ENCODE results near the gene HES4. TPM values are rescaled to one million over a fixed set of nuclear protein-coding genes. Genes with fewer than 3 reads are reported as not detected.
A peak's percentile ranks its signal among the peaks of the same experiment; 100 is the strongest.

HES4 gene
- total and polyA plus RNA-seq, 2 of the 13 experiments (the other 11 are each of a cell fraction or from before 2014, with no cell fraction given): 8.8 to 10.6 TPM

GRCh38 chr1:1037366-1038327 is 37.8 kb upstream of the HES4 start (continued):
- TF ChIP-seq HNRNPL (IDR thresholded peaks at IDR 0.05; ENCODE audit: low read depth, low read length) (0 out of 2 replicates have a peak, but pooled peaks have one; percentile 41), ZBTB2 (CRISPR knock-in tag; IDR thresholded peaks at IDR 0.05; ENCODE audit: low read depth) (no peak), ZNF451 (CRISPR knock-in tag; IDR thresholded peaks at IDR 0.05) (no peak), SUZ12 (IDR thresholded peaks at IDR 0.05; ENCODE audit: low read depth, low read length) (no peak)

- intact Hi-C loops (cut with micrococcal nuclease; ENCODE audit: unreplicated experiment): no loop called here
- peaks cover 11% of the 10 kb centered on the region for H3K79me2 ChIP-seq (ENCODE audit: insufficient read depth, low read length)
- no peak for ATAC-seq
- in situ Hi-C loops (cut with HindIII; ENCODE audit: extremely low pct_ligation_motif_present, low pct_unique_long_range_greater_than_20kb): no loop called here
- FAIRE-seq: no peak
- ChIA-PET CTCF (ENCODE audit: low intra/inter-chr PET ratio, low total read pairs) (no interaction called here), POLR2A (no interaction called here)
- peaks cover 45% of the 10 kb centered on the region for H3K4me1 ChIP-seq (ENCODE audit: insufficient read depth, low read length)
- no peak for DNase-seq (ENCODE audit: low spot score)
- TF ChIP-seq NR2F1 (CRISPR knock-in tag; IDR thresholded peaks at IDR 0.05) (no peak), ZKSCAN1 (IDR thresholded peaks at IDR 0.05; ENCODE audit: low read length) (no peak), SP4 (CRISPR knock-in tag; IDR thresholded peaks at IDR 0.05) (no peak), ZNF232 (CRISPR knock-in tag; IDR thresholded peaks at IDR 0.05; ENCODE audit: borderline replicate concordance) (no peak), HNF4A (CRISPR knock-in tag; IDR thresholded peaks at IDR 0.05) (no peak), ZNF121 (CRISPR knock-in tag; IDR thresholded peaks at IDR 0.05) (no peak), CHCHD3 (CRISPR knock-in tag; IDR thresholded peaks at IDR 0.05) (no peak), TIGD3 (CRISPR knock-in tag; IDR thresholded peaks at IDR 0.05; ENCODE audit: borderline replicate concordance) (no peak), CEBPG (CRISPR knock-in tag; IDR thresholded peaks at IDR 0.05) (no peak), ESRRA (CRISPR knock-in tag; IDR thresholded peaks at IDR 0.05; ENCODE audit: low read depth) (no peak), ZNF879 (CRISPR knock-in tag; IDR thresholded peaks at IDR 0.05) (no peak), ETV5 (CRISPR knock-in tag; IDR thresholded peaks at IDR 0.05; ENCODE audit: borderline replicate concordance) (no peak)
- H3K4me3 ChIP-seq (replicated peaks in 1 of 3; ENCODE audit: insufficient read depth in 1 of 3, low read depth in 2 of 3, low read length in 3 of 3): no peak overlapping the region
- BruUV-seq (replicated peaks): no TSS peak
- no peak overlapping the region for H3K4me2 ChIP-seq (ENCODE audit: low read depth, low read length)
- H3K27ac ChIP-seq (ENCODE audit: extremely low read length, insufficient read depth, low read length): no peak overlapping the region
- no peak overlapping the region for H3K9ac ChIP-seq (ENCODE audit: insufficient read depth, low read depth, low read length)
- H4K20me1 ChIP-seq (ENCODE audit: insufficient read depth, low read length): peaks cover 19% of the 10 kb centered on the region; the same call in 1 of the 2 replicates
- H3K27me3 ChIP-seq (ENCODE audit: control insufficient read depth in 1 of 2, insufficient read depth in 2 of 2, low read length in 2 of 2): no peaks in the 10 kb centered on the region
- no peaks in the 10 kb centered on the region for H3K9me3 ChIP-seq (ENCODE audit: low read length)
- WGBS (ENCODE audit: low lambda C conversion rate): 94% methylated on average over 13 of the region's 19 CpGs
- H2AFZ ChIP-seq (ENCODE audit: low read length): no peak overlapping the region
- H3K36me3 ChIP-seq (replicated peaks in 1 of 2; ENCODE audit: control insufficient read depth in 1 of 2, insufficient read depth in 2 of 2, low read length in 2 of 2): peaks cover 10 to 18% of the 10 kb centered on the region in 2 experiments; a peak in 4 of 5 replicates
Measured at GRCh38 chr1:1035291-1035943, 35.5 kb upstream of the HES4 start.

Data from HepG2 (cell line).